H9 (cell line): ENCODE measurements around the gene IPP. TPM values are rescaled to one million over a fixed set of nuclear protein-coding genes. Genes with fewer than 3 reads are reported as not detected.

Experiments
- DNase-seq: peaks from one replicate; pipeline ENCODE4 v3.0.0-alpha.2; 2017
- H2AFZ ChIP-seq: one replicate; pipeline ENCODE4 v1.6.1; 2013; ENCODE audit warnings: mild to moderate bottlenecking, low read length, control low read depth, moderate library complexity
- H2AK5ac ChIP-seq: 2 replicates; pipeline ENCODE4 v1.6.1; 2013; ENCODE audit warnings: low read length, control low read depth, mixed read lengths; ENCODE audit not compliant: insufficient read length
- H2BK120ac ChIP-seq: one replicate; pipeline ENCODE4 v1.6.1; 2013; ENCODE audit warnings: low read depth, mild to moderate bottlenecking, low read length, control low read depth, inconsistent platforms; ENCODE audit not compliant: poor library complexity, severe bottlenecking
- H2BK12ac ChIP-seq: 2 replicates; pipeline ENCODE4 v1.6.1; 2013; ENCODE audit warnings: low read length, control low read depth, mixed read lengths, low read depth; ENCODE audit not compliant: insufficient read length
- H2BK15ac ChIP-seq: 2 replicates; pipeline ENCODE4 v1.6.1; 2013; ENCODE audit warnings: low read depth, low read length, control low read depth
- H2BK20ac ChIP-seq: one replicate; pipeline ENCODE4 v1.6.1; 2013; ENCODE audit warnings: low read depth, mild to moderate bottlenecking, low read length, control low read depth, inconsistent platforms; ENCODE audit not compliant: poor library complexity, severe bottlenecking
- H2BK5ac ChIP-seq: 2 replicates; pipeline ENCODE4 v1.6.1; 2013; ENCODE audit warnings: low read length, control low read depth, mixed read lengths; ENCODE audit not compliant: insufficient read length
- H3K14ac ChIP-seq: 2 replicates; pipeline ENCODE4 v1.6.1; 2013; ENCODE audit warnings: low read length, control low read depth; ENCODE audit not compliant: insufficient read depth
- H3K18ac ChIP-seq: 2 replicates; pipeline ENCODE4 v1.6.1; 2013; ENCODE audit warnings: low read depth, mild to moderate bottlenecking, mixed read lengths, low read length, control low read depth; ENCODE audit not compliant: insufficient read length
- H3K23ac ChIP-seq: 2 replicates; pipeline ENCODE4 v1.6.1; 2013; ENCODE audit warnings: low read length, control low read depth, mixed read lengths, low read depth; ENCODE audit not compliant: insufficient read length
- H3K23me2 ChIP-seq: 2 replicates; pipeline ENCODE4 v1.6.1; 2013; ENCODE audit warnings: low read depth, mild to moderate bottlenecking, mixed read lengths, low read length, control low read depth; ENCODE audit not compliant: insufficient read length, poor library complexity, severe bottlenecking
- H3K27ac ChIP-seq: 2 replicates; pipeline ENCODE4 v1.5.1; 2013; ENCODE audit warnings: low read length, control low read depth, mixed read lengths, low read depth; ENCODE audit not compliant: insufficient read length
- H3K27me3 ChIP-seq: 2 replicates; pipeline ENCODE4 v1.6.1; 2013; ENCODE audit warnings: low read length, control low read depth, inconsistent platforms; ENCODE audit not compliant: insufficient read depth
- H3K4ac ChIP-seq: 2 replicates; pipeline ENCODE4 v1.6.1; 2013; ENCODE audit warnings: low read depth, mild to moderate bottlenecking, control low read depth, inconsistent platforms, low read length, moderate library complexity
- H3K4me1 ChIP-seq: 2 replicates; pipeline ENCODE4 v1.6.1; 2013; ENCODE audit warnings: low read length, control low read depth, inconsistent platforms; ENCODE audit not compliant: insufficient read depth
- H3K4me2 ChIP-seq: 2 replicates; pipeline ENCODE4 v1.6.1; 2013; ENCODE audit warnings: low read length, control low read depth, mixed read lengths; ENCODE audit not compliant: insufficient read length, insufficient read depth
- H3K56ac ChIP-seq: 2 replicates; pipeline ENCODE4 v1.6.1; 2013; ENCODE audit warnings: low read depth, mild to moderate bottlenecking, mixed read lengths, low read length, control low read depth; ENCODE audit not compliant: insufficient read length
- H3K79me1 ChIP-seq: 2 replicates; pipeline ENCODE4 v1.6.1; 2013; ENCODE audit warnings: low read depth, mild to moderate bottlenecking, moderate library complexity, low read length, control low read depth, inconsistent platforms; ENCODE audit not compliant: insufficient read depth, poor library complexity, severe bottlenecking
- H3K79me2 ChIP-seq: 2 replicates; pipeline ENCODE4 v1.6.1; 2013; ENCODE audit warnings: low read length, control low read depth, inconsistent platforms; ENCODE audit not compliant: insufficient read depth
- H3K9ac ChIP-seq: 2 replicates; pipeline ENCODE4 v1.6.1; 2013; ENCODE audit warnings: low read length, control low read depth, mixed read lengths; ENCODE audit not compliant: insufficient read length; ENCODE audit errors: extremely low read depth
- H3K9me3 ChIP-seq: one replicate; pipeline ENCODE4 v1.6.1; 2013; ENCODE audit warnings: low read depth, low read length, inconsistent platforms; ENCODE audit not compliant: control insufficient read depth
- H3T11ph ChIP-seq: one replicate; pipeline ENCODE4 v1.6.1; 2013; ENCODE audit warnings: mild to moderate bottlenecking, low read length, control low read depth, inconsistent platforms
- H4K20me1 ChIP-seq: one replicate; pipeline ENCODE4 v1.6.1; 2013; ENCODE audit not compliant: control insufficient read depth, insufficient read length, insufficient read depth
- H4K5ac ChIP-seq: 2 replicates; pipeline ENCODE4 v1.6.1; 2013; ENCODE audit warnings: low read depth, mild to moderate bottlenecking, mixed read lengths, low read length, control low read depth; ENCODE audit not compliant: insufficient read length
- H4K8ac ChIP-seq: replicated peaks from 2 replicates; pipeline ENCODE4 v1.6.1; 2013; ENCODE audit warnings: low read length, control low read depth, mixed read lengths, low read depth; ENCODE audit not compliant: insufficient read length
- H4K91ac ChIP-seq: 2 replicates; pipeline ENCODE4 v1.6.1; 2013; ENCODE audit warnings: low read depth, mild to moderate bottlenecking, moderate library complexity, mixed read lengths, low read length, control low read depth; ENCODE audit not compliant: insufficient read length
- H3K27ac Mint-ChIP-seq, 3 experiments: 2 replicates in 2 of 3; 3 replicates in 1 of 3; pipeline ENCODE4 v1.8.0; 2020 to 2021; ENCODE audit warnings: mixed read lengths in 3 of 3, mild to moderate bottlenecking in 1 of 3, moderate library complexity in 1 of 3
- H3K27me3 Mint-ChIP-seq: 2 replicates; pipeline ENCODE4 v1.8.0; 2021; ENCODE audit warnings: low read depth, mild to moderate bottlenecking, moderate library complexity, mixed read lengths
- H3K36me3 Mint-ChIP-seq, 3 experiments: 2 replicates in 2 of 3; 3 replicates in 1 of 3; pipeline ENCODE4 v1.8.0; 2020 to 2021; ENCODE audit warnings: low read depth in 3 of 3, mixed read lengths in 3 of 3; ENCODE audit not compliant: insufficient read depth in 1 of 3
- H3K4me1 Mint-ChIP-seq, 2 experiments: 2 replicates each; pipeline ENCODE4 v1.8.0; 2020; ENCODE audit warnings: mixed read lengths in 2 of 2
- H3K4me3 Mint-ChIP-seq, 2 experiments: 2 replicates in 1 of 2; 3 replicates in 1 of 2; pipeline ENCODE4 v1.8.0; 2020 to 2021; ENCODE audit warnings: mild to moderate bottlenecking in 2 of 2, mixed read lengths in 2 of 2, moderate library complexity in 1 of 2
- H3K9me3 Mint-ChIP-seq, 2 experiments: 2 replicates in 1 of 2; 3 replicates in 1 of 2; pipeline ENCODE4 v1.8.0; 2020; ENCODE audit warnings: mild to moderate bottlenecking in 2 of 2, mixed read lengths in 2 of 2, moderate library complexity in 1 of 2
- WGBS: extraction: QIAGEN DNeasy Blood & Tissue Kit; methylation state at CpG from one replicate; pipeline ENCODE4 v1.1.7; 2013; ENCODE audit warnings: missing lambda C conversion rate, low lambda C conversion rate, mixed read lengths; ENCODE audit not compliant: insufficient read length; ENCODE audit errors: extremely low coverage; 5-methylcytosine and 5-hydroxymethylcytosine counted together
- total RNA-seq: library from RNA; stranded (reverse); gene quantifications from 2 replicates; pipeline ENCODE4 v1.2.1, GENCODE V29; 2021
- TF ChIP-seq, protein P1 (sequence below): fragments of 200-600 bp; sonication (generic); conservative IDR thresholded peaks from 3 replicates; pipeline ENCODE4 v1.8.0; 2021; ENCODE audit warnings: antibody characterized with exemption, mild to moderate bottlenecking

Gene IPP
- total RNA-seq, 1 experiment from 2014 or later = 6.3 TPM

GRCh38 chr1:45716700-45717099, 33.8 kb downstream of the IPP start:
- no peak overlapping the region for H2AK5ac ChIP-seq
- no peaks in the 10 kb centered on the region for H3K27me3 Mint-ChIP-seq
- no peaks in the 10 kb centered on the region for H3K23me2 ChIP-seq
- H2BK120ac ChIP-seq = no peak overlapping the region
- no peak overlapping the region for H4K8ac ChIP-seq
- no peak overlapping the region for H2BK12ac ChIP-seq
- no peaks in the 10 kb centered on the region for H3K9me3 Mint-ChIP-seq
- H3K4ac ChIP-seq = no peak overlapping the region
- no peak overlapping the region for H4K91ac ChIP-seq
- no peak overlapping the region for H2BK20ac ChIP-seq
- no peak for DNase-seq
- H3K27me3 ChIP-seq = no peaks in the 10 kb centered on the region
- no peaks in the 10 kb centered on the region for H3K9me3 ChIP-seq
- no peak overlapping the region for H2BK5ac ChIP-seq
- no peak overlapping the region for H2AFZ ChIP-seq
- H3K4me1 Mint-ChIP-seq = peaks cover 0 to 4% of the 10 kb centered on the region in 2 experiments; a peak in 2 of 4 replicates
- H3K79me2 ChIP-seq = no peaks in the 10 kb centered on the region
- no CpG with 5 or more reads among the region's 3 CpGs for WGBS
- no peak overlapping the region for H3K27ac ChIP-seq
- H3K18ac ChIP-seq = no peak overlapping the region
- H3K4me2 ChIP-seq = no peak overlapping the region
- TF ChIP-seq, protein P1, sequence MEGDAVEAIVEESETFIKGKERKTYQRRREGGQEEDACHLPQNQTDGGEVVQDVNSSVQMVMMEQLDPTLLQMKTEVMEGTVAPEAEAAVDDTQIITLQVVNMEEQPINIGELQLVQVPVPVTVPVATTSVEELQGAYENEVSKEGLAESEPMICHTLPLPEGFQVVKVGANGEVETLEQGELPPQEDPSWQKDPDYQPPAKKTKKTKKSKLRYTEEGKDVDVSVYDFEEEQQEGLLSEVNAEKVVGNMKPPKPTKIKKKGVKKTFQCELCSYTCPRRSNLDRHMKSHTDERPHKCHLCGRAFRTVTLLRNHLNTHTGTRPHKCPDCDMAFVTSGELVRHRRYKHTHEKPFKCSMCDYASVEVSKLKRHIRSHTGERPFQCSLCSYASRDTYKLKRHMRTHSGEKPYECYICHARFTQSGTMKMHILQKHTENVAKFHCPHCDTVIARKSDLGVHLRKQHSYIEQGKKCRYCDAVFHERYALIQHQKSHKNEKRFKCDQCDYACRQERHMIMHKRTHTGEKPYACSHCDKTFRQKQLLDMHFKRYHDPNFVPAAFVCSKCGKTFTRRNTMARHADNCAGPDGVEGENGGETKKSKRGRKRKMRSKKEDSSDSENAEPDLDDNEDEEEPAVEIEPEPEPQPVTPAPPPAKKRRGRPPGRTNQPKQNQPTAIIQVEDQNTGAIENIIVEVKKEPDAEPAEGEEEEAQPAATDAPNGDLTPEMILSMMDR = no peak
- H3K14ac ChIP-seq = no peak overlapping the region
- H4K5ac ChIP-seq = no peak overlapping the region
- H3K9ac ChIP-seq = no peak overlapping the region
- peaks cover 0 to 3% (median 2%) of the 10 kb centered on the region in 3 experiments; a peak in 4 of 7 replicates for H3K36me3 Mint-ChIP-seq
- no peak overlapping the region for H2BK15ac ChIP-seq
- H3K56ac ChIP-seq = no peak overlapping the region
- no peak overlapping the region for H3K27ac Mint-ChIP-seq
- no peak overlapping the region for H3T11ph ChIP-seq
- no peaks in the 10 kb centered on the region for H4K20me1 ChIP-seq
- H3K4me1 ChIP-seq = no peaks in the 10 kb centered on the region
- H3K79me1 ChIP-seq = no peaks in the 10 kb centered on the region
- H3K23ac ChIP-seq = no peak overlapping the region
- H3K4me3 Mint-ChIP-seq = no peak overlapping the region
